H9 (cell line): ENCODE results near the gene C1QB. TPM values are rescaled to one million over a fixed set of nuclear protein-coding genes. Genes with fewer than 3 reads are reported as not detected.

ENCODE experiments used
- DNase-seq: peaks from one replicate; pipeline ENCODE4 v3.0.0-alpha.2; 2017
- H2AFZ ChIP-seq: one replicate; pipeline ENCODE4 v1.6.1; 2013; ENCODE audit warnings: mild to moderate bottlenecking, low read length, control low read depth, moderate library complexity
- H2AK5ac ChIP-seq: 2 replicates; pipeline ENCODE4 v1.6.1; 2013; ENCODE audit warnings: low read length, control low read depth, mixed read lengths; ENCODE audit not compliant: insufficient read length
- H2BK120ac ChIP-seq: one replicate; pipeline ENCODE4 v1.6.1; 2013; ENCODE audit warnings: low read depth, mild to moderate bottlenecking, low read length, control low read depth, inconsistent platforms; ENCODE audit not compliant: poor library complexity, severe bottlenecking
- H2BK12ac ChIP-seq: 2 replicates; pipeline ENCODE4 v1.6.1; 2013; ENCODE audit warnings: low read length, control low read depth, mixed read lengths, low read depth; ENCODE audit not compliant: insufficient read length
- H2BK15ac ChIP-seq: 2 replicates; pipeline ENCODE4 v1.6.1; 2013; ENCODE audit warnings: low read depth, low read length, control low read depth
- H2BK20ac ChIP-seq: one replicate; pipeline ENCODE4 v1.6.1; 2013; ENCODE audit warnings: low read depth, mild to moderate bottlenecking, low read length, control low read depth, inconsistent platforms; ENCODE audit not compliant: poor library complexity, severe bottlenecking
- H2BK5ac ChIP-seq: 2 replicates; pipeline ENCODE4 v1.6.1; 2013; ENCODE audit warnings: low read length, control low read depth, mixed read lengths; ENCODE audit not compliant: insufficient read length
- H3K14ac ChIP-seq: 2 replicates; pipeline ENCODE4 v1.6.1; 2013; ENCODE audit warnings: low read length, control low read depth; ENCODE audit not compliant: insufficient read depth
- H3K18ac ChIP-seq: 2 replicates; pipeline ENCODE4 v1.6.1; 2013; ENCODE audit warnings: low read depth, mild to moderate bottlenecking, mixed read lengths, low read length, control low read depth; ENCODE audit not compliant: insufficient read length
- H3K23ac ChIP-seq: 2 replicates; pipeline ENCODE4 v1.6.1; 2013; ENCODE audit warnings: low read length, control low read depth, mixed read lengths, low read depth; ENCODE audit not compliant: insufficient read length
- H3K23me2 ChIP-seq: 2 replicates; pipeline ENCODE4 v1.6.1; 2013; ENCODE audit warnings: low read depth, mild to moderate bottlenecking, mixed read lengths, low read length, control low read depth; ENCODE audit not compliant: insufficient read length, poor library complexity, severe bottlenecking
- H3K27ac ChIP-seq: 2 replicates; pipeline ENCODE4 v1.5.1; 2013; ENCODE audit warnings: low read length, control low read depth, mixed read lengths, low read depth; ENCODE audit not compliant: insufficient read length
- H3K27me3 ChIP-seq: 2 replicates; pipeline ENCODE4 v1.6.1; 2013; ENCODE audit warnings: low read length, control low read depth, inconsistent platforms; ENCODE audit not compliant: insufficient read depth
- H3K4ac ChIP-seq: 2 replicates; pipeline ENCODE4 v1.6.1; 2013; ENCODE audit warnings: low read depth, mild to moderate bottlenecking, control low read depth, inconsistent platforms, low read length, moderate library complexity
- H3K4me1 ChIP-seq: 2 replicates; pipeline ENCODE4 v1.6.1; 2013; ENCODE audit warnings: low read length, control low read depth, inconsistent platforms; ENCODE audit not compliant: insufficient read depth
- H3K4me2 ChIP-seq: 2 replicates; pipeline ENCODE4 v1.6.1; 2013; ENCODE audit warnings: low read length, control low read depth, mixed read lengths; ENCODE audit not compliant: insufficient read length, insufficient read depth
- H3K56ac ChIP-seq: 2 replicates; pipeline ENCODE4 v1.6.1; 2013; ENCODE audit warnings: low read depth, mild to moderate bottlenecking, mixed read lengths, low read length, control low read depth; ENCODE audit not compliant: insufficient read length
- H3K79me1 ChIP-seq: 2 replicates; pipeline ENCODE4 v1.6.1; 2013; ENCODE audit warnings: low read depth, mild to moderate bottlenecking, moderate library complexity, low read length, control low read depth, inconsistent platforms; ENCODE audit not compliant: insufficient read depth, poor library complexity, severe bottlenecking
- H3K79me2 ChIP-seq: 2 replicates; pipeline ENCODE4 v1.6.1; 2013; ENCODE audit warnings: low read length, control low read depth, inconsistent platforms; ENCODE audit not compliant: insufficient read depth
- H3K9ac ChIP-seq: 2 replicates; pipeline ENCODE4 v1.6.1; 2013; ENCODE audit warnings: low read length, control low read depth, mixed read lengths; ENCODE audit not compliant: insufficient read length; ENCODE audit errors: extremely low read depth
- H3K9me3 ChIP-seq: one replicate; pipeline ENCODE4 v1.6.1; 2013; ENCODE audit warnings: low read depth, low read length, inconsistent platforms; ENCODE audit not compliant: control insufficient read depth
- H3T11ph ChIP-seq: one replicate; pipeline ENCODE4 v1.6.1; 2013; ENCODE audit warnings: mild to moderate bottlenecking, low read length, control low read depth, inconsistent platforms
- H4K20me1 ChIP-seq: one replicate; pipeline ENCODE4 v1.6.1; 2013; ENCODE audit not compliant: control insufficient read depth, insufficient read length, insufficient read depth
- H4K5ac ChIP-seq: 2 replicates; pipeline ENCODE4 v1.6.1; 2013; ENCODE audit warnings: low read depth, mild to moderate bottlenecking, mixed read lengths, low read length, control low read depth; ENCODE audit not compliant: insufficient read length
- H4K8ac ChIP-seq: replicated peaks from 2 replicates; pipeline ENCODE4 v1.6.1; 2013; ENCODE audit warnings: low read length, control low read depth, mixed read lengths, low read depth; ENCODE audit not compliant: insufficient read length
- H4K91ac ChIP-seq: 2 replicates; pipeline ENCODE4 v1.6.1; 2013; ENCODE audit warnings: low read depth, mild to moderate bottlenecking, moderate library complexity, mixed read lengths, low read length, control low read depth; ENCODE audit not compliant: insufficient read length
- H3K27ac Mint-ChIP-seq, 3 experiments: 2 replicates in 2 of 3; 3 replicates in 1 of 3; pipeline ENCODE4 v1.8.0; 2020 to 2021; ENCODE audit warnings: mixed read lengths in 3 of 3, mild to moderate bottlenecking in 1 of 3, moderate library complexity in 1 of 3
- H3K27me3 Mint-ChIP-seq: 2 replicates; pipeline ENCODE4 v1.8.0; 2021; ENCODE audit warnings: low read depth, mild to moderate bottlenecking, moderate library complexity, mixed read lengths
- H3K36me3 Mint-ChIP-seq, 3 experiments: 2 replicates in 2 of 3; 3 replicates in 1 of 3; pipeline ENCODE4 v1.8.0; 2020 to 2021; ENCODE audit warnings: low read depth in 3 of 3, mixed read lengths in 3 of 3; ENCODE audit not compliant: insufficient read depth in 1 of 3
- H3K4me1 Mint-ChIP-seq, 2 experiments: 2 replicates each; pipeline ENCODE4 v1.8.0; 2020; ENCODE audit warnings: mixed read lengths in 2 of 2
- H3K4me3 Mint-ChIP-seq, 2 experiments: 2 replicates in 1 of 2; 3 replicates in 1 of 2; pipeline ENCODE4 v1.8.0; 2020 to 2021; ENCODE audit warnings: mild to moderate bottlenecking in 2 of 2, mixed read lengths in 2 of 2, moderate library complexity in 1 of 2
- H3K9me3 Mint-ChIP-seq, 2 experiments: 2 replicates in 1 of 2; 3 replicates in 1 of 2; pipeline ENCODE4 v1.8.0; 2020; ENCODE audit warnings: mild to moderate bottlenecking in 2 of 2, mixed read lengths in 2 of 2, moderate library complexity in 1 of 2
- WGBS: extraction: QIAGEN DNeasy Blood & Tissue Kit; methylation state at CpG from one replicate; pipeline ENCODE4 v1.1.7; 2013; ENCODE audit warnings: missing lambda C conversion rate, low lambda C conversion rate, mixed read lengths; ENCODE audit not compliant: insufficient read length; ENCODE audit errors: extremely low coverage; 5-methylcytosine and 5-hydroxymethylcytosine counted together
- total RNA-seq: library from RNA; stranded (reverse); gene quantifications from 2 replicates; pipeline ENCODE4 v1.2.1, GENCODE V29; 2021
- TF ChIP-seq, protein P1 (sequence below): fragments of 200-600 bp; sonication (generic); conservative IDR thresholded peaks from 3 replicates; pipeline ENCODE4 v1.8.0; 2021; ENCODE audit warnings: antibody characterized with exemption, mild to moderate bottlenecking

The C1QB gene
- total RNA-seq, 1 experiment from 2014 or later = not detected

DNA sequence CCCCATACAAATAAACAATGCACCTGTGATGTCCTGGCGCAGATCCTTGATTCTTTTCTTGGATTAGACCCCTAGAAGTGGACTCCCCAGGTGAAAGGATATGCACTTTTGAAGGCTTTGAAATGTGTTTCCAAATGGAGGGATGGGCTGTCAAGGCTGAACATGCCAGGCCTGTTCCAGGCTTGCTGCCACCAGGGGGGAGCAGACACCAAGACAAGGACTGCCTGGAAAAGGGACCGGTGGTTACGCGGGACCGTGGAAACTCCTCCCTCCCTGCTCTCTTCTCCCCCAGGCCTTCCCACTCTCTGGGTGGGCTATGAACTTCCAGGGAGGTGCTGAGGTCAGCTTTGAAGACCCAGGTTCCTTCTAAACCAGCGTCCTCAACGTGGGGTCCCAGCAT lies 12.7 kb downstream of the C1QB start:
- Histone ChIP-seq H2BK5ac (no peak overlapping the region), H2AK5ac (no peak overlapping the region), H2BK12ac (no peak overlapping the region), H3K27ac (no peak overlapping the region), H3K79me1 (no peaks in the 10 kb centered on the region), H4K91ac (no peak overlapping the region), H3K14ac (no peak overlapping the region), H4K20me1 (no peaks in the 10 kb centered on the region), H3K27me3 (no peaks in the 10 kb centered on the region), H3K4me1 (no peaks in the 10 kb centered on the region), H3K9me3 (no peaks in the 10 kb centered on the region), H2BK20ac (no peak overlapping the region), H2BK15ac (no peak overlapping the region), H3K23ac (no peak overlapping the region), H2BK120ac (no peak overlapping the region), H3T11ph (no peak overlapping the region), H2AFZ (no peak overlapping the region), H3K18ac (no peak overlapping the region), H3K9ac (no peak overlapping the region), H3K23me2 (no peaks in the 10 kb centered on the region), H3K79me2 (no peaks in the 10 kb centered on the region), H4K8ac (no peak overlapping the region), H3K56ac (no peak overlapping the region), H3K4ac (no peak overlapping the region), H4K5ac (no peak overlapping the region), H3K4me2 (no peak overlapping the region)
- H3K27me3 Mint-ChIP-seq = peaks cover 3% of the 10 kb centered on the region
- H3K9me3 Mint-ChIP-seq = no peaks in the 10 kb centered on the region; a peak in 1 of 5 replicates
- WGBS = no CpG with 5 or more reads among the region's 7 CpGs
- H3K27ac Mint-ChIP-seq = no peak overlapping the region
- no peaks in the 10 kb centered on the region for H3K36me3 Mint-ChIP-seq
- H3K4me3 Mint-ChIP-seq = no peak overlapping the region
- peak; percentile 63 for DNase-seq
- TF ChIP-seq, protein P1, sequence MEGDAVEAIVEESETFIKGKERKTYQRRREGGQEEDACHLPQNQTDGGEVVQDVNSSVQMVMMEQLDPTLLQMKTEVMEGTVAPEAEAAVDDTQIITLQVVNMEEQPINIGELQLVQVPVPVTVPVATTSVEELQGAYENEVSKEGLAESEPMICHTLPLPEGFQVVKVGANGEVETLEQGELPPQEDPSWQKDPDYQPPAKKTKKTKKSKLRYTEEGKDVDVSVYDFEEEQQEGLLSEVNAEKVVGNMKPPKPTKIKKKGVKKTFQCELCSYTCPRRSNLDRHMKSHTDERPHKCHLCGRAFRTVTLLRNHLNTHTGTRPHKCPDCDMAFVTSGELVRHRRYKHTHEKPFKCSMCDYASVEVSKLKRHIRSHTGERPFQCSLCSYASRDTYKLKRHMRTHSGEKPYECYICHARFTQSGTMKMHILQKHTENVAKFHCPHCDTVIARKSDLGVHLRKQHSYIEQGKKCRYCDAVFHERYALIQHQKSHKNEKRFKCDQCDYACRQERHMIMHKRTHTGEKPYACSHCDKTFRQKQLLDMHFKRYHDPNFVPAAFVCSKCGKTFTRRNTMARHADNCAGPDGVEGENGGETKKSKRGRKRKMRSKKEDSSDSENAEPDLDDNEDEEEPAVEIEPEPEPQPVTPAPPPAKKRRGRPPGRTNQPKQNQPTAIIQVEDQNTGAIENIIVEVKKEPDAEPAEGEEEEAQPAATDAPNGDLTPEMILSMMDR = peak; percentile 80
- H3K4me1 Mint-ChIP-seq = peaks cover 5 to 13% of the 10 kb centered on the region in 2 experiments
